CD4-positive, alpha-beta T cell treated with Interleukin-4 for 1 hour (primary cell): ENCODE results near the gene MARCHF3.
"Not testable (repeated sequence)": the region's sequence is repeated elsewhere in the genome, so short reads cannot be mapped to it uniquely, and the experiment has no call there.

Source experiments
- DNase-seq, 2 donors: peaks; one replicate each; pipeline ENCODE4 v3.0.0-alpha.2; 2020 to 2022

Gene MARCHF3

DNA sequence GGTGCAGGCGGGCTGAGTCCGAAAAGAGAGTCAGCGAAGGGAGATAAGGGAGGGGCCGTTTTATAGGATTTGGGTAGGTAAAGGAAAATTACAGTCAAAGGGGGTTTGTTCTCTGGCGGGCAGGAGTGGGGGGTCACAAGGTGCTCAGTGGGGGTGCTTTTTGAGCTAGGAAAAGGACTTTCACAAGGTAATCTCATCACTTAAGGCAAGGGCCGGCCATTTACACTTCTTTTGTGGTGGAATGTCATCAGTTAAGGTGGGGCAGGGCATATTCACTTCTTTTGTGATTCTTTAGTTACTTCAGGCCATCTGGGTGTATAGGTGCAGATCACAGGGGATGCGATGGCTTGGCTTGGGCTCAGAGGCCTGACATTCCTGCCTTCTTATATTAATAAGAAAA is 191.0 kb downstream of the MARCHF3 start:
- DNase-seq: not testable (repeated sequence)

DNA sequence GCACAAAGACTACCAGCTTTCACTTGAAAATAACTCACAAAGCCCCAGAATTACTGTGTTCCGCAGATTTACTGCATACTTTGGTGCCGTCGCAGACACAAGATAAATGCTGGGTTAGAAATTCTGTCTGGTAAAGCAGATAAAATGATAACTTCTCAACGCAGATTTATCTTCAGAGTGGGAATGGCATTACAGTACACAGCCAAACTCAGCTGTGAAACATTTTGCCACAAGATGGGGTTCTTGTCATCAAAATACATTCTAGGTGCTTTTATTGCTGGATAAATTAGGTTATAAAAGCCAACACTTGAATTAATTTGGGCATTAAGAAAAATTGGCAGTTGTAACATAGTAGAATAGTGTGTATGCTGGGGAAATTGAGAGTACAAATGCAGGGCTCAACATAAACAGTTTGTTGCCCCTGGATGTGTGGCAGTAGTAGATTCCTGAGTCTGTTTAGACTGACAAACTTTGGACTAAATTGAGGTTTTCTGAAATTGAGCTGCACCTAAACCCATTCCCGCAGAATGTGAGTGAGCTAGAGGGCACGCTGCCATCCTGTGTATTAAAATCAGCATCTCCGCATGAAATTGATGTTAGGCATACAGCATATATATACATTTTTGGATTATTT is 192.3 kb downstream of the MARCHF3 start:
- DNase-seq: peak in 1 of 2 donors; percentile 36

DNA sequence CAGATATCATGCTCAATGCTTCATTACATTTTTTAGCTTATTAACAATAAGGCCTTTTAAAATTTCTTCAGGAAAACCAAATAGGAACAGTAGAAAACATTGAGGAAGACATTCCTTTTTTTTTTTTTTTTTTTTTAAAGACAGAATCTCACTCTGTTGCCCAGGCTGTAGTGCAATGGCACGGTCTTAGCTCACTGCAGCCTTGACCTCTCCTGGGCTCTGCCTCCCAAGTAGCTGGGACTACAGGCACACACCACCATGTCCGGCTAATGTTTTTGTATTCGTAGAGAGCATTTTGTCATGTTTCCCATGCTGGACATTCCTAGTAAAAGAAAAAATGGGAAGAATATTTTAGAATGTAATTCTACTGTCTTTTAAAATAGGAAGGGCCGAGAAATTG is 193.1 kb downstream of the MARCHF3 start:
- DNase-seq: no peak

DNA sequence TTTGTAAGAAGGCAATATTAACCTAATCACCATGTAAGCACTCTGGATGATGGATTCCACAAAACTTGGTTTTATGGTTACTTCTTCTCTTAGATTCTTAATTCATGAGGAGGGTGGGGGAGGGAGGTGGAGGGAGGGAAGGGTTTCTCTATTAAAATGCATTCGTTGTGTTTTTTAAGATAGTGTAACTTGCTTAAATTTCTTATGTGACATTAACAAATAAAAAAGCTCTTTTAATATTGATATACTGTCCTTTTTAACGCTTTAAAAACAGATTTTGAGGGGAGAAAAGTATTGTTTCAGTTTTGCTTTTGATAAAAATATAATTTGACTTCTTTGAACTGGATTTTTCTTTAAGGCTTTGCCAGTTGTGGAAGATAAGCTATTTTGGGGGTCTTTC is 193.6 kb downstream of the MARCHF3 start:
- DNase-seq: no peak

DNA sequence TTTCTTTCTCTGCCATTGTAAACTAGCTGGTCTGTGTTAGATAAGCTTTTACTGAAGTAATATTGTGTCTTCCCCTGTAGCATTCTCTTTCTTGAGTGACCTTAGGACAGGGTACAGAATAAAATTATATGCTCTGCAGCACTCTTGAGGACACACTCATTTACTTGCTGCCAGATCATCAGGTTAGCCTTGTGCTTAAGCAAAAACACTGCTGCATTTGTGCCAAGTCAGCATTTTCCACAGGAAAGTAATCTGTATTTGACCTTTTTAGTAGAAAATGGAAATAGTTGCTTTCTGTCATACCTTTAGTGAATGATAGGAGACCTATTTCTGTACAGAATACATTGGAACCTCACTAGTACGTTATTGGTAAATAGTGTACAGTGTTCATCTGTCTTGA is 199.2 kb downstream of the MARCHF3 start:
- no peak for DNase-seq

DNA sequence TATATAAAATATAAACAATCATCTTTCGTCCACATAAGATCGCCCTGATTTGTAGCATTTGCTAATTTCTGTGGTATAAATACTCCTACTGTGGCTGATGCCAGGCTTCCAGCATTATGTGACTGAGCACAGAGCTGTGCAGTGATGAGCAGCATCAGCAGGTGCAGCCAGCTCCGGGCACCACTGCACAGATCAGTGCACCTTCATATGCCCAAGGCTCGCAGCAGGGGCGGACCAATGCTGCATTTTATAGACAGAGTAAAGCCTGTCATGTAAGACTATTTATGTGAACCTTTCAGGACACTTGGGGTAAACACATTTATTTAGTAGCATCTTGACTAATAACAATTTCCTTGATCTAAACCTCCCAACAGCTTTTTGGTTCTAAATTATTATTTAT is 200.3 kb downstream of the MARCHF3 start:
- DNase-seq: no peak

DNA sequence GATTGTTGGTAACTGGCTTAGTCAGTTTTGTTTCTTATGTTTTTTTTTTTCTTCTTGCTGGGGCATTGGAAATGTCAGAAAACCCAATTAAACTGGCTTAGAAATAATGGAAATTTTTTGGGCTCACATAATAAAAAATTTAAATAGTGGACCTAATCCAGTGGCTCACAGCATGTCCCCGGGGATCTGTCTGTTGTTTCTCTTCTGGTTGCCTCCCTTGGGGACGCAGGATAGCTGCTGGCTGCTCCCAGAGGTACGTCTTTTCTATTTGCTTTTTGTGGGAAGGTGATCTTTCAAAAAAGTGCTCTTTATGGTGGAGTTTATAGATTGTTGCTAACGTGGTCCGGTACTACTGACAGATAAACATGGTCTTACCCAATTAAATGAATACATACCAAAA is 201.3 kb downstream of the MARCHF3 start:
- DNase-seq: no peak

DNA sequence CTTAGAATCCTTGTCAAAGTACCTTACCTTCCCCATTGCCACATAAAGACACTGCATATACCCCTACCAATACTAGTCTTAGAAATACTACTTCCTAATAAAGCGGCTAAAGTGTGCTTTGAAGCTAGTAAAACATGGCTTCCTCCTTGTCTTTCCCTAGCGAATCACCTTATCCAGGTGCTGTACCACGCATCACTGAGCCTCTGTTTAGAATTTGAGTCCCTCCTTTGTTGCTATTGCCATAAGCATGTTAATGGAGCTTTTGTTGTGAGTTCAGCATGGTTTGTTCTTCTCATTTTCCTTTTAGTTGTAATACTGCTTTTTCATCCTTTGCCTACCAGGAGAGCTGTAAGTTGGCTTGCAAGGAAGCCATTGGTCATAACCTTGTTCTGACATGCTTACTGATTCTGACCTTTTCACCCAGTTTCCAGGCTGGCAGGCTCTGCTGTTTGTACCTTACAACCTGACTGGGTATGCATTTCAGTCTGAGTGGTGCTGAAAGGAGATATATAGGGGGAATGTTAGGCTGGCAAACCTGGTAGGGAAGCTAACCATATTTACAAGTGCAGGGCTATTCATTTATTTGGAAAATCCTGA is 203.6 kb downstream of the MARCHF3 start:
- no peak for DNase-seq

DNA sequence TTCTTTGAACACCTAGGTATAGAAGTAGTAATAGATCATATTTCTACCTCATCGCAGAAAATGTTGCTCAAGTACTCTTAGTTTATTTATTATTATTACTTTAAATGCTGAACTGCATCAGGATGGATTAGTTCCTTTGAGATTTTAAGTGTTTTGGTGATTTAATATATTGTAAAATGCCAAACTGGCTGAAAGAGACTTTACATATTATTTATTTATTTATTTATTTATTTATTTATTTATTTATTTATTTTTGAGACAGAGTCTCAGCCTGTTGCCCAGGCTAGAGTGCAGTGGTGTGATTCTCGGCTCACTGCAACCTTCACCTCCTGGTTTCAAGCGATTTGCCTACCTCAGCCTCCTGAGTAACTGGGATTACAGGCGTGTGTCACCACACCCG is 211.1 kb downstream of the MARCHF3 start:
- DNase-seq: no peak

DNA sequence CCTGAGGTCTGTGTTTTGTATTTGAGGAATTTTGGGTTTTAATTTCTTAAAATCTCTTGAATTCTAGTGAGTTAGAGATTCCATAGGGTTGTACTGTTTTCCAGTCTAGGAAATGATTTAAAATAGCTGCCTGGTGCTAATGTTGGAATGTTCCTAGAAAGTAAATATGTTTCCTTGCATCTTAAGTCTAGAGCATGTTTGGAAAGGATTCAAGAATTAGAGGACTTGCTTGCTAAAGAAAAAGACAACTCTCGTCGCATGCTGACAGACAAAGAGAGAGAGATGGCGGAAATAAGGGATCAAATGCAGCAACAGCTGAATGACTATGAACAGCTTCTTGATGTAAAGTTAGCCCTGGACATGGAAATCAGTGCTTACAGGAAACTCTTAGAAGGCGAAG is 211.6 kb downstream of the MARCHF3 start:
- no peak for DNase-seq
